ENCODE measurements around the gene ZNF687. TPM values are rescaled to one million over a fixed set of nuclear protein-coding genes. Genes with fewer than 3 reads are reported as not detected.

Gene ZNF687
- total RNA-seq, 3 donors from 2014 or later (not counting 1 experiment from before 2014, with no cell fraction given), result 48.1 to 52.2 (median 48.6) TPM

- Mint-ChIP-seq H3K27ac (peak overlapping the region in 1 of 2 donors; percentile 27), H3K4me3 (no peak overlapping the region), H3K4me1 (peaks cover 31 to 45% of the 10 kb centered on the region in 2 donors), H3K9me3 (no peaks in the 10 kb centered on the region), H3K36me3 (no peaks in the 10 kb centered on the region), H3K27me3 (ENCODE audit: low read depth in 2 of 2) (no peaks in the 10 kb centered on the region)
- H3K36me3 ChIP-seq (ENCODE audit: control insufficient read depth, insufficient read depth, low read length), result peaks cover 80% of the 10 kb centered on the region
- ATAC-seq (no peak), DNase-seq (no peak)
- no peaks in the 10 kb centered on the region for H3K4me1 ChIP-seq (ENCODE audit: control insufficient read depth, insufficient read depth, low read length)
- no peak overlapping the region for H3K4me3 ChIP-seq (ENCODE audit: low read length)
- H3K27me3 ChIP-seq (ENCODE audit: control insufficient read depth, insufficient read depth, low read length), result no peaks in the 10 kb centered on the region
- WGBS (ENCODE audit: insufficient coverage), result 93% methylated on average over 8 of the region's 8 CpGs
- H3K27ac ChIP-seq (ENCODE audit: low read length), result no peak overlapping the region
- intact Hi-C loops (cut with micrococcal nuclease), result no loop called here
- no peaks in the 10 kb centered on the region for H3K9me3 ChIP-seq (ENCODE audit: control insufficient read depth, insufficient read depth, low read length)
- TF ChIP-seq CTCF (IDR thresholded peaks at IDR 0.05), result no peak
Observed at GRCh38 chr1:151312826-151313225, 30.7 kb downstream of the ZNF687 start.

GRCh38 chr1:151313501-151313900 is 31.4 kb downstream of the ZNF687 start:
- Mint-ChIP-seq H3K4me1 (peaks cover 31 to 46% of the 10 kb centered on the region in 2 donors), H3K27ac (peak overlapping the region in 1 of 2 donors; percentile 27), H3K9me3 (no peaks in the 10 kb centered on the region), H3K27me3 (ENCODE audit: low read depth in 2 of 2) (no peaks in the 10 kb centered on the region), H3K4me3 (no peak overlapping the region), H3K36me3 (no peaks in the 10 kb centered on the region)
- no peak for DNase-seq
- ATAC-seq, result no peak
- H3K9me3 ChIP-seq (ENCODE audit: control insufficient read depth, insufficient read depth, low read length), result no peaks in the 10 kb centered on the region
- TF ChIP-seq CTCF (IDR thresholded peaks at IDR 0.05), result no peak
- intact Hi-C loops (cut with micrococcal nuclease), result no loop called here
- H3K4me1 ChIP-seq (ENCODE audit: control insufficient read depth, insufficient read depth, low read length), result no peaks in the 10 kb centered on the region
- no peaks in the 10 kb centered on the region for H3K27me3 ChIP-seq (ENCODE audit: control insufficient read depth, insufficient read depth, low read length)
- no peak overlapping the region for H3K27ac ChIP-seq (ENCODE audit: low read length)
- WGBS (ENCODE audit: insufficient coverage), result 98% methylated on average over 2 of the region's 2 CpGs
- no peak overlapping the region for H3K4me3 ChIP-seq (ENCODE audit: low read length)
- H3K36me3 ChIP-seq (ENCODE audit: control insufficient read depth, insufficient read depth, low read length), result peaks cover 73% of the 10 kb centered on the region

GRCh38 chr1:151314137-151314875 is 32.2 kb downstream of the ZNF687 start:
- no peak overlapping the region for H3K4me3 ChIP-seq (ENCODE audit: low read length)
- no peaks in the 10 kb centered on the region for H3K27me3 ChIP-seq (ENCODE audit: control insufficient read depth, insufficient read depth, low read length)
- WGBS (ENCODE audit: insufficient coverage), result 88% methylated on average over 2 of the region's 3 CpGs
- peaks cover 76% of the 10 kb centered on the region for H3K36me3 ChIP-seq (ENCODE audit: control insufficient read depth, insufficient read depth, low read length)
- H3K27me3 Mint-ChIP-seq (ENCODE audit: low read depth in 2 of 2), result no peaks in the 10 kb centered on the region
- no peaks in the 10 kb centered on the region for H3K9me3 ChIP-seq (ENCODE audit: control insufficient read depth, insufficient read depth, low read length)
- H3K36me3 Mint-ChIP-seq, result no peaks in the 10 kb centered on the region
- peaks cover 26 to 40% of the 10 kb centered on the region in 2 donors for H3K4me1 Mint-ChIP-seq
- intact Hi-C loops (cut with micrococcal nuclease), result no loop called here
- no peak for TF ChIP-seq CTCF (IDR thresholded peaks at IDR 0.05)
- peak overlapping the region; percentile 21 to 27 for H3K27ac Mint-ChIP-seq
- H3K4me3 Mint-ChIP-seq, result no peak overlapping the region
- DNase-seq, result no peak
- H3K4me1 ChIP-seq (ENCODE audit: control insufficient read depth, insufficient read depth, low read length), result no peaks in the 10 kb centered on the region
- no peak overlapping the region for H3K27ac ChIP-seq (ENCODE audit: low read length)
- no peak for ATAC-seq
- no peaks in the 10 kb centered on the region for H3K9me3 Mint-ChIP-seq

All from natural killer cell (primary cell).